ENCODE data around the gene PHF2. TPM values are rescaled to one million over a fixed set of nuclear protein-coding genes. Genes with fewer than 3 reads are reported as not detected.

Gene PHF2
- total and polyA plus RNA-seq, 2 donors (not counting 1 experiment from before 2014, with no cell fraction given), result 11.0 to 28.8 TPM

DNA sequence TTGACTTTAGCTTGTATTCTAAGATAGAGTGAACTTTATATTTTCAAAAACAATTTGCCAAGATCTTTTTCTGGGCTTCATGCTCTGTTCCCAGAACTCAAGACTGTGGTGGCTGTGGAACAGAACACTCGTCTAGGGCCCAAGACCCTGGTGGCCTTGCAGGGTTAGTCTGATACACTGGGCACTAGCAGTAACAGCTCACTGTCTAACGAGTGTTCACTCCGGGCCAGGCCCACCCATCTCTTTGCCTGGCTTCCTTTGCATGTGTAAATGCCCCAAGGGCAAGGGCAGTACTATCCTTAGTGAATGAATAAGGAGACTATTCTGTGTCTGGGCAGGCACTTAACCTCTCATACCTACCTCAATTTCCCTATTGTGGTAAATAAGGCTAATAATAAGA is 47.4 kb downstream of the PHF2 start:
- WGBS (ENCODE audit: insufficient coverage), result 90% methylated on average over 2 of the region's 3 CpGs
- Mint-ChIP-seq H3K27me3 (no peaks in the 10 kb centered on the region), H3K4me1 (peaks cover 13% of the 10 kb centered on the region), H3K27ac (no peak overlapping the region), H3K4me3 (no peak overlapping the region), H3K9me3 (ENCODE audit: insufficient read depth) (peaks cover 6% of the 10 kb centered on the region)
- H3K4me3 ChIP-seq (ENCODE audit: control extremely low read depth in 1 of 5, extremely low read depth in 1 of 5, insufficient read depth in 1 of 5, low read depth in 2 of 5, low read length in 4 of 5), result no peak overlapping the region
- TF ChIP-seq EZH2 (IDR thresholded peaks at IDR 0.05; ENCODE audit: borderline replicate concordance, insufficient read depth, low read depth, low read length, poor library complexity, severe bottlenecking), result no peak
- TF ChIP-seq, protein P1, sequence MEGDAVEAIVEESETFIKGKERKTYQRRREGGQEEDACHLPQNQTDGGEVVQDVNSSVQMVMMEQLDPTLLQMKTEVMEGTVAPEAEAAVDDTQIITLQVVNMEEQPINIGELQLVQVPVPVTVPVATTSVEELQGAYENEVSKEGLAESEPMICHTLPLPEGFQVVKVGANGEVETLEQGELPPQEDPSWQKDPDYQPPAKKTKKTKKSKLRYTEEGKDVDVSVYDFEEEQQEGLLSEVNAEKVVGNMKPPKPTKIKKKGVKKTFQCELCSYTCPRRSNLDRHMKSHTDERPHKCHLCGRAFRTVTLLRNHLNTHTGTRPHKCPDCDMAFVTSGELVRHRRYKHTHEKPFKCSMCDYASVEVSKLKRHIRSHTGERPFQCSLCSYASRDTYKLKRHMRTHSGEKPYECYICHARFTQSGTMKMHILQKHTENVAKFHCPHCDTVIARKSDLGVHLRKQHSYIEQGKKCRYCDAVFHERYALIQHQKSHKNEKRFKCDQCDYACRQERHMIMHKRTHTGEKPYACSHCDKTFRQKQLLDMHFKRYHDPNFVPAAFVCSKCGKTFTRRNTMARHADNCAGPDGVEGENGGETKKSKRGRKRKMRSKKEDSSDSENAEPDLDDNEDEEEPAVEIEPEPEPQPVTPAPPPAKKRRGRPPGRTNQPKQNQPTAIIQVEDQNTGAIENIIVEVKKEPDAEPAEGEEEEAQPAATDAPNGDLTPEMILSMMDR (IDR thresholded peaks at IDR 0.05), result no peak
- POLR2A ChIA-PET, result no interaction called here
- no peak overlapping the region for H3K27ac ChIP-seq (ENCODE audit: low read length in 2 of 2)
- H3K4me2 ChIP-seq (replicated peaks; ENCODE audit: low read depth, low read length, poor library complexity, severe bottlenecking), result no peak overlapping the region
- ATAC-seq (ENCODE audit: low read depth), result no peak
- H3K9me3 ChIP-seq (ENCODE audit: control extremely low read depth in 1 of 3, control insufficient read depth in 2 of 3, insufficient read depth in 1 of 3, low read length in 2 of 3), result peaks cover 0 to 14% (median 13%) of the 10 kb centered on the region in 3 donors
- H3K4me1 ChIP-seq (ENCODE audit: control insufficient read depth in 2 of 2, insufficient read depth in 2 of 2, low read length in 2 of 2), result no peaks in the 10 kb centered on the region
- intact Hi-C loops (cut with micrococcal nuclease), result no loop called here
- H4K20me1 ChIP-seq (ENCODE audit: control insufficient read depth, insufficient read depth, low read length, poor library complexity, severe bottlenecking), result peaks cover 51% of the 10 kb centered on the region
- H3K36me3 ChIP-seq (replicated peaks in 1 of 2; ENCODE audit: control extremely low read depth in 1 of 2, control insufficient read depth in 1 of 2, extremely low read depth in 1 of 2, insufficient read depth in 2 of 2, low read length in 1 of 2), result no peaks in the 10 kb centered on the region
- H3K79me2 ChIP-seq (ENCODE audit: control insufficient read depth, insufficient read depth, low read length), result peaks cover 74% of the 10 kb centered on the region
- H3K9ac ChIP-seq (ENCODE audit: low read length), result no peak overlapping the region
- no peak overlapping the region for H2AFZ ChIP-seq (ENCODE audit: insufficient read depth, low read depth, low read length, poor library complexity, severe bottlenecking)
- no peaks in the 10 kb centered on the region for H3K27me3 ChIP-seq (replicated peaks in 1 of 4; ENCODE audit: control extremely low read depth in 1 of 4, control insufficient read depth in 3 of 4, insufficient read depth in 4 of 4, low read length in 3 of 4)
- CTCF ChIA-PET, result no interaction called here
- DNase-seq, result no peak

DNA sequence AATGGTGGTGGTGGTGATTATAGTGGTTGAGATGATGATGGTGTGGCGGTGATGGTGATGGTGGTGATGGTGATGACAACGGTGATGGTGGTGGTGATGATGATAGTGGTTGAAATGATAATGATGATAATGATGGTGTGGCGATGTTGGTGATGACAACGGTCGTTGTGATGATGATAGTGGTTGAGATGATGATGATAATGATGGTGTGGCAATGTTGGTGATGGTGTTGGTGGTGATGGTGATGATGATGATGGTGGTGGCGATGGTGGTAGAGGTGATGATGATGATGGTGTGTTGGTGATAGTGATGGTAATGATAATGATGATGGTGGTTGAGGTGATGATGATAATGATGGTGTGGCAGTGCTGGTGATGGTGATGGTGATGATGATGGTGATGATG is 48.0 kb downstream of the PHF2 start:
- Histone ChIP-seq H3K27ac (ENCODE audit: low read length in 2 of 2) (no peak overlapping the region), H4K20me1 (ENCODE audit: control insufficient read depth, insufficient read depth, low read length, poor library complexity, severe bottlenecking) (peaks cover 48% of the 10 kb centered on the region), H3K9ac (ENCODE audit: low read length) (no peak overlapping the region), H3K4me1 (ENCODE audit: control insufficient read depth in 2 of 2, insufficient read depth in 2 of 2, low read length in 2 of 2) (no peaks in the 10 kb centered on the region), H3K36me3 (replicated peaks in 1 of 2; ENCODE audit: control extremely low read depth in 1 of 2, control insufficient read depth in 1 of 2, extremely low read depth in 1 of 2, insufficient read depth in 2 of 2, low read length in 1 of 2) (no peaks in the 10 kb centered on the region), H3K27me3 (replicated peaks in 1 of 4; ENCODE audit: control extremely low read depth in 1 of 4, control insufficient read depth in 3 of 4, insufficient read depth in 4 of 4, low read length in 3 of 4) (no peaks in the 10 kb centered on the region), H2AFZ (ENCODE audit: insufficient read depth, low read depth, low read length, poor library complexity, severe bottlenecking) (no peak overlapping the region), H3K4me3 (ENCODE audit: control extremely low read depth in 1 of 5, extremely low read depth in 1 of 5, insufficient read depth in 1 of 5, low read depth in 2 of 5, low read length in 4 of 5) (no peak overlapping the region), H3K9me3 (ENCODE audit: control extremely low read depth in 1 of 3, control insufficient read depth in 2 of 3, insufficient read depth in 1 of 3, low read length in 2 of 3) (peaks cover 0 to 17% (median 13%) of the 10 kb centered on the region in 3 donors), H3K79me2 (ENCODE audit: control insufficient read depth, insufficient read depth, low read length) (peaks cover 70% of the 10 kb centered on the region), H3K4me2 (replicated peaks; ENCODE audit: low read depth, low read length, poor library complexity, severe bottlenecking) (no peak overlapping the region)
- Mint-ChIP-seq H3K27me3 (no peaks in the 10 kb centered on the region), H3K9me3 (ENCODE audit: insufficient read depth) (peaks cover 6% of the 10 kb centered on the region), H3K4me3 (no peak overlapping the region), H3K4me1 (peaks cover 13% of the 10 kb centered on the region), H3K27ac (no peak overlapping the region)
- ATAC-seq (ENCODE audit: low read depth) (no peak), DNase-seq (no peak)
- ChIA-PET POLR2A (no interaction called here), CTCF (no interaction called here)
- intact Hi-C loops (cut with micrococcal nuclease), result no loop called here
- 93% methylated on average over 6 of the region's 6 CpGs for WGBS (ENCODE audit: insufficient coverage)
- TF ChIP-seq, protein P1 (IDR thresholded peaks at IDR 0.05), result no peak
- no peak for TF ChIP-seq EZH2 (IDR thresholded peaks at IDR 0.05; ENCODE audit: borderline replicate concordance, insufficient read depth, low read depth, low read length, poor library complexity, severe bottlenecking)
